IPS-11a (cell line): Measurements from ENCODE around the gene NR3C1.

ENCODE experiments used
- H3K4me3 ChIP-seq: one replicate; pipeline ENCODE4 v1.5.1; 2013; ENCODE audit warnings: low read depth, low read length, control low read depth

NR3C1 gene

GRCh38 chr5:143403593-143404415, at the start of gene NR3C1:
NR3C1 (minus strand) TSS chr5:143403686; CDS start chr5:143400839, 2,847 bp downstream.
- H3K4me3 ChIP-seq = peak within 1 kb of the TSS; percentile 66

- no peak overlapping the region for H3K4me3 ChIP-seq
Measured at GRCh38 chr5:143449772-143450171, 46.3 kb upstream of the NR3C1 start.

GRCh38 chr5:143448518-143448917, 45.0 kb upstream of the NR3C1 start:
- no peak overlapping the region for H3K4me3 ChIP-seq

- H3K4me3 ChIP-seq = no peak overlapping the region
Measured at GRCh38 chr5:143447983-143448382, 44.5 kb upstream of the NR3C1 start.

- H3K4me3 ChIP-seq = no peak overlapping the region
Measured at GRCh38 chr5:143446535-143447226, 43.2 kb upstream of the NR3C1 start.

- H3K4me3 ChIP-seq = no peak overlapping the region
Measured at GRCh38 chr5:143445776-143446175, 42.3 kb upstream of the NR3C1 start.

GRCh38 chr5:143443330-143443729, 39.8 kb upstream of the NR3C1 start:
- H3K4me3 ChIP-seq = no peak overlapping the region

- no peak overlapping the region for H3K4me3 ChIP-seq
Measured at GRCh38 chr5:143442385-143442784, 38.9 kb upstream of the NR3C1 start.

GRCh38 chr5:143440448-143441115, 37.1 kb upstream of the NR3C1 start:
- no peak overlapping the region for H3K4me3 ChIP-seq

- no peak overlapping the region for H3K4me3 ChIP-seq
Measured at GRCh38 chr5:143437666-143438273, 34.3 kb upstream of the NR3C1 start.

- no peak overlapping the region for H3K4me3 ChIP-seq
Measured at GRCh38 chr5:143436871-143437270, 33.4 kb upstream of the NR3C1 start.

GRCh38 chr5:143435210-143435657, 31.7 kb upstream of the NR3C1 start:
- H3K4me3 ChIP-seq = no peak overlapping the region

- no peak overlapping the region for H3K4me3 ChIP-seq
Measured at GRCh38 chr5:143434261-143435209, 31.0 kb upstream of the NR3C1 start.

- H3K4me3 ChIP-seq = no peak overlapping the region
Measured at GRCh38 chr5:143433670-143434069, 30.2 kb upstream of the NR3C1 start.

- no peak overlapping the region for H3K4me3 ChIP-seq
Measured at GRCh38 chr5:143432658-143433239, 29.3 kb upstream of the NR3C1 start.

- no peak overlapping the region for H3K4me3 ChIP-seq
Measured at GRCh38 chr5:143431789-143432188, 28.3 kb upstream of the NR3C1 start.

GRCh38 chr5:143428738-143429420, 25.4 kb upstream of the NR3C1 start:
- H3K4me3 ChIP-seq = no peak overlapping the region

GRCh38 chr5:143428155-143428554, 24.7 kb upstream of the NR3C1 start:
- H3K4me3 ChIP-seq = no peak overlapping the region

GRCh38 chr5:143427122-143427735, 23.7 kb upstream of the NR3C1 start:
- H3K4me3 ChIP-seq = no peak overlapping the region
